PC-9 (cell line): ENCODE measurements around the gene ASB10.

Experiments used
- CTCF ChIP-seq: fragments of 200-600 bp; sonication (generic); conservative IDR thresholded peaks from 2 replicates; pipeline ENCODE4 v1.6.1; 2017; ENCODE audit warnings: mixed run types, antibody characterized with exemption, mild to moderate bottlenecking, moderate library complexity
- EZH2 ChIP-seq: fragments of 200-600 bp; sonication (generic); IDR thresholded peaks from 2 replicates; pipeline ENCODE4 v1.8.0; 2017; ENCODE audit warnings: antibody characterized with exemption, low read depth

GRCh38 chr7:151173386-151174245 lies 13.4 kb downstream of the ASB10 start:
- TF ChIP-seq EZH2 (no peak), CTCF (no peak)
